ENCODE measurements around the gene ZNF438.

ZNF438 gene

DNA sequence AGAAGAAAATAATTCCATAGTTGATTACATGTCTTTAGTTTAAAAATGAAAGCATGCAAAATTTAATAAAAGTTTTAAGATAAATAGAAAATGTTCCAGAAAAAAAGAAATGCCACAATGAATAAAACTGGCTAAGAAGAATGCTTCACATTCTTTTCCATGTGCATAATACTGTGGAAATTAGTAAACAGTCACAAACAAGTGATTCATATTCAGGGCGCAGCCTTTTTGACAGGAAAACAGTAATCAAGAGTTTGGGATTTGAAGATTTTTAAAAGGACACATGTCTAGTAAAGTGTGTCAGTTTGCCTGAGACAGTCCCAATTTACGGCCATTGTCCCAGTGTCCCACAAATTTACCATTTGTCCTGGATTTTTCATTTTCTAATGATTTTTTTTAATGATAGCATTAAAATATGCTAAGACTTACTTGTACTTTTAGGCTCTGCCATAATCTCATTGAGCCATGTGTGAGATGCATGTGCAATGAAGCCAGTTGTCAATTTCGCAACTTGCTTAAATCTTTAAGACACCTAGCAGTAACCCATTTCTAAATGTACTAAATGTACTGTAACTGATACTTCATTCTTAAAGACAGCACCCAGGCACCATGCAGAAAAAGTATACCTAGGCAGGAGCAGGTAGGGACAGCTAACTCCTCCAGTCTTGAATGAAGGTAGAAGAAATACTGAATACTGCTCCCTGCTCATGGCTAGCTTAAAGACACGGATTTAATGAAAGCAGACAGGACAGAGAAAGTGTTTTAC lies 46.9 kb downstream of the ZNF438 start:
- TF ChIP-seq FOXP2 (optimal IDR thresholded peaks at IDR 0.05; ENCODE audit: borderline replicate concordance, extremely low read depth, extremely low read length, insufficient read depth): no peak
- TF ChIP-seq REST (IDR thresholded peaks at IDR 0.05; ENCODE audit: insufficient read depth in 1 of 2, low read depth in 2 of 2, low read length in 2 of 2): no peak

- no peak for TF ChIP-seq FOXP2 (optimal IDR thresholded peaks at IDR 0.05; ENCODE audit: borderline replicate concordance, extremely low read depth, extremely low read length, insufficient read depth)
- TF ChIP-seq POLR2AphosphoS5 (IDR thresholded peaks at IDR 0.05; ENCODE audit: low read depth, low read length): no peak
- no peak for TF ChIP-seq SIN3A (IDR thresholded peaks at IDR 0.05; ENCODE audit: borderline replicate concordance, insufficient read depth, low read length)
Measured at GRCh38 chr10:30980951-30981616, 50.6 kb downstream of the ZNF438 start.

DNA sequence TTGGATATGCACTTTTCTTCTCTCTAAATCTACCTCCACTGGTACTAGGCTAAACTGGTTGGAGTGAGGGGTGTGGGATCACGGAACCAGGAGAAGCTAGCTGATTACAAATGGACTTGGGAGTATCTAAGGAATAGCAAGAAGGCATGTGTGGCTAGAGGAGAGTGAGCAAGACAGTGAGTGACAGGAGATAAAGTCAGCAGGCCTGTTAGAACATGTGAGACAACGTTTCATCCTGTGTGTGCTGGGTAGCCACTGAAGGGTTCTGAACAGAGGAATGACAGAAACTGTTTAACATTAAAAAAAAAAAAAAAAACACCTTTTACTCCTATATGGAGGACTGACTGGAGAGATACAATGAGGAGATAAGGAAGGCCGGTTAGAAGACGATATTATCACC lies 51.7 kb downstream of the ZNF438 start:
- TF ChIP-seq FOXP2 (optimal IDR thresholded peaks at IDR 0.05; ENCODE audit: borderline replicate concordance, extremely low read depth, extremely low read length, insufficient read depth): no peak

DNA sequence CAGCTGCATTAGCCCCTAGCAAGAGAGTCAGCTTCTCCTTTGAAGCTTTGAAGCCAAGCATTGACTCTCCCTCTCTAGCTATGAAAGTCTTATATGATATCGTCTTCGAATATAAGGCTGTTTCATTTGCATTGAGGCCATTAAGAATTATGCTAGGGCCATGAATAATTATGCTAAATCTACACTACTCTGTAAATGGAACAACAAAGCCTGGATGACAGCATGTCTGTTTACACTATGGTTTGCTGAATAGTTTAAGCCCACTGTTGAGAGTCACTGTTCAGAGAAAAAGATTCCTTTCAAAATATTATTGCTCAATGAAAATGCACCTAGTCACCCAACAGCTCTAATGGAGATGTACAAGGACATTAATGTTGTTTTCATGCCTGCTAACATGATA lies 52.8 kb downstream of the ZNF438 start:
- TF ChIP-seq REST (IDR thresholded peaks at IDR 0.05; ENCODE audit: insufficient read depth in 1 of 2, low read depth in 2 of 2, low read length in 2 of 2): no peak
- no peak for TF ChIP-seq FOXP2 (optimal IDR thresholded peaks at IDR 0.05; ENCODE audit: borderline replicate concordance, extremely low read depth, extremely low read length, insufficient read depth)
- no peak for TF ChIP-seq TAF1 (IDR thresholded peaks at IDR 0.05; ENCODE audit: borderline replicate concordance, insufficient read depth, low read length)
- no peak for TF ChIP-seq POLR2AphosphoS5 (IDR thresholded peaks at IDR 0.05; ENCODE audit: low read depth, low read length)
- TF ChIP-seq SIN3A (IDR thresholded peaks at IDR 0.05; ENCODE audit: borderline replicate concordance, insufficient read depth, low read length): no peak

GRCh38 chr10:30977385-30977784 lies 54.3 kb downstream of the ZNF438 start:
- TF ChIP-seq REST (IDR thresholded peaks at IDR 0.05; ENCODE audit: insufficient read depth in 1 of 2, low read depth in 2 of 2, low read length in 2 of 2) (no peak), FOXP2 (optimal IDR thresholded peaks at IDR 0.05; ENCODE audit: borderline replicate concordance, extremely low read depth, extremely low read length, insufficient read depth) (no peak), TAF1 (IDR thresholded peaks at IDR 0.05; ENCODE audit: borderline replicate concordance, insufficient read depth, low read length) (no peak), SIN3A (IDR thresholded peaks at IDR 0.05; ENCODE audit: borderline replicate concordance, insufficient read depth, low read length) (no peak), POLR2AphosphoS5 (IDR thresholded peaks at IDR 0.05; ENCODE audit: low read depth, low read length) (no peak)

GRCh38 chr10:30974773-30975415 lies 56.8 kb downstream of the ZNF438 start:
- TF ChIP-seq TAF1 (IDR thresholded peaks at IDR 0.05; ENCODE audit: borderline replicate concordance, insufficient read depth, low read length) (no peak), POLR2AphosphoS5 (IDR thresholded peaks at IDR 0.05; ENCODE audit: low read depth, low read length) (no peak), SIN3A (IDR thresholded peaks at IDR 0.05; ENCODE audit: borderline replicate concordance, insufficient read depth, low read length) (no peak), REST (IDR thresholded peaks at IDR 0.05; ENCODE audit: insufficient read depth in 1 of 2, low read depth in 2 of 2, low read length in 2 of 2) (no peak), FOXP2 (optimal IDR thresholded peaks at IDR 0.05; ENCODE audit: borderline replicate concordance, extremely low read depth, extremely low read length, insufficient read depth) (no peak)
